Panc1 (cell line): Measurements from ENCODE around the gene PRRC1. TPM values are rescaled to one million over a fixed set of nuclear protein-coding genes. Genes with fewer than 3 reads are reported as not detected.

Experiments used
- ATAC-seq: fragments of 200-7000 bp; cut with Tn5 transposase; 2 replicates; pipeline ENCODE4 v1.9.1; 2020; ENCODE audit warnings: mild to moderate bottlenecking, moderate library complexity
- BruUV-seq: library from RNA; stranded (reverse); fragments of 400-500 nt; replicated peaks from 2 replicates; lab custom pipeline; 2021; lab: Mats Ljungman, UMichigan
- CTCF ChIA-PET: fragments of 300-600 bp; sonication (Branson Sonifier 250); formaldehyde crosslinking; loops from one replicate; lab custom pipeline; 2022; ENCODE audit warnings: antibody characterized with exemption; lab: Charles Lee
- POLR2A ChIA-PET: fragments of 300-600 bp; sonication (Branson Sonifier 250); formaldehyde crosslinking; loops from one replicate; lab custom pipeline; 2022; ENCODE audit warnings: antibody characterized with exemption; lab: Charles Lee
- DNase-seq: peaks from one replicate; pipeline ENCODE4 v3.0.0-alpha.2; 2010; ENCODE audit warnings: low read depth, low spot score
- H3K27ac ChIP-seq: 2 replicates; pipeline ENCODE4 v1.5.1; 2011; ENCODE audit warnings: mild to moderate bottlenecking, low read length, inconsistent platforms
- H3K27me3 ChIP-seq: fragments of 200-500 bp; sonication (Bioruptor generic); 2 replicates; pipeline ENCODE4 v1.6.0; 2014; ENCODE audit warnings: low read length, inconsistent platforms; ENCODE audit not compliant: control insufficient read depth, insufficient read depth
- H3K36me3 ChIP-seq: fragments of 200-500 bp; sonication (Bioruptor generic); 2 replicates; pipeline ENCODE4 v1.5.1; 2014; ENCODE audit warnings: inconsistent platforms, mild to moderate bottlenecking, low read length, moderate library complexity; ENCODE audit not compliant: control insufficient read depth, insufficient read depth
- H3K4me1 ChIP-seq: 2 replicates; pipeline ENCODE4 v1.5.1; 2011; ENCODE audit warnings: inconsistent platforms, mild to moderate bottlenecking, low read length, moderate library complexity; ENCODE audit not compliant: control insufficient read depth, insufficient read depth
- H3K4me3 ChIP-seq, 2 experiments: 2 replicates each; pipeline ENCODE4 v1.5.1; 2011 to 2012; ENCODE audit warnings: low read depth in 2 of 2, low read length in 2 of 2, mild to moderate bottlenecking in 2 of 2, inconsistent platforms in 1 of 2, moderate library complexity in 1 of 2
- H3K9me3 ChIP-seq: fragments of 200-500 bp; sonication (Bioruptor generic); 2 replicates; pipeline ENCODE4 v1.5.1; 2014; ENCODE audit warnings: low read depth, mild to moderate bottlenecking, inconsistent platforms, low read length, moderate library complexity; ENCODE audit not compliant: control insufficient read depth, insufficient read depth
- POLR2AphosphoS5 ChIP-seq: IDR thresholded peaks from 2 replicates; pipeline ENCODE4 v1.6.1; 2012; ENCODE audit warnings: mild to moderate bottlenecking, low read depth, low read length, moderate library complexity
- REST ChIP-seq, 2 experiments: IDR thresholded peaks; 2 replicates each; pipeline ENCODE4 v1.6.1; 2011 to 2012; ENCODE audit warnings: low read depth in 2 of 2, control low read depth in 1 of 2, low read length in 1 of 2, mild to moderate bottlenecking in 1 of 2, moderate library complexity in 1 of 2; ENCODE audit not compliant: insufficient read depth in 1 of 2
- SIN3A ChIP-seq: IDR thresholded peaks from 2 replicates; pipeline ENCODE4 v1.6.1; 2012; ENCODE audit warnings: low read depth, mild to moderate bottlenecking, low read length, moderate library complexity, borderline replicate concordance; ENCODE audit not compliant: insufficient read depth
- TCF7L2 ChIP-seq: IDR thresholded peaks from 2 replicates; pipeline ENCODE4 v1.6.1; 2011; ENCODE audit warnings: mild to moderate bottlenecking, low read depth, low read length, inconsistent platforms
- in situ Hi-C: cut with HindIII; loops from 2 replicates; pipeline ENCODE4 v1.10.0; 2016; ENCODE audit warnings: low sequenced_read_pairs, low pct_unique_long_range_greater_than_20kb
- intact Hi-C: fragments of 100-400 bp; cut with micrococcal nuclease; formaldehyde crosslinking; loops from one replicate; pipeline ENCODE4 v1.10.0; 2022; ENCODE audit not compliant: unreplicated experiment
- total RNA-seq: library from RNA; stranded (reverse); gene quantifications from one replicate; pipeline ENCODE4 v1.2.1, GENCODE V29; 2021; ENCODE audit not compliant: unreplicated experiment
- TF ChIP-seq, protein P1 (sequence below): fragments of 450-650 bp; IDR thresholded peaks from 2 replicates; pipeline ENCODE4 v1.5.1; 2017; ENCODE audit warnings: mild to moderate bottlenecking

PRRC1 gene
- total RNA-seq, 1 experiment from 2014 or later: 48.7 TPM

DNA sequence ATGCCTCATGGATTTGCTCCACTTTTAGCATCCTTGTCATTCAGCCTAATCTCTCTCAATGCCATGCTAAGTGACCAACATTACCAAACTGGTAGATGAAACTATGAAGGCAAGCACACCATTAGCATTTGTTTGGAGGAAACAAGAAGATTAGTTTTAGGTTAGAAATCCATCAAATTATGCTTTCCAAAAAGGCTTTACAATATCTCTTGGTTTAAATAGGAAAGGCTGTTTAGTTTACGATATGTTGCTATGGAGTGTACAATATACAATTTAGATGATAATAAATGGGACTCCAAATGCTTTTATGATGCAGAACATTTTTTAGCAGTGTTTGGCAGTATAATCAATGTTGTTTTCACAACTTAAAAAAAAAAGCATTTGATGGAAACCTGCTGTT, 83.7 kb downstream of the PRRC1 start:
- no peaks in the 10 kb centered on the region for H3K36me3 ChIP-seq
- in situ Hi-C loops (no loop called here), intact Hi-C loops (no loop called here)
- POLR2A ChIA-PET: no interaction called here
- H3K9me3 ChIP-seq: no peaks in the 10 kb centered on the region
- H3K4me3 ChIP-seq: no peak overlapping the region
- H3K4me1 ChIP-seq: no peaks in the 10 kb centered on the region
- H3K27me3 ChIP-seq: no peaks in the 10 kb centered on the region
- no peak for ATAC-seq
- TF ChIP-seq POLR2AphosphoS5 (no peak), REST (IDR thresholded peaks at IDR 0.05; ENCODE audit: insufficient read depth in 1 of 2, low read depth in 2 of 2, low read length in 1 of 2) (no peak), SIN3A (no peak), TCF7L2 (no peak)
- TF ChIP-seq, protein P1, sequence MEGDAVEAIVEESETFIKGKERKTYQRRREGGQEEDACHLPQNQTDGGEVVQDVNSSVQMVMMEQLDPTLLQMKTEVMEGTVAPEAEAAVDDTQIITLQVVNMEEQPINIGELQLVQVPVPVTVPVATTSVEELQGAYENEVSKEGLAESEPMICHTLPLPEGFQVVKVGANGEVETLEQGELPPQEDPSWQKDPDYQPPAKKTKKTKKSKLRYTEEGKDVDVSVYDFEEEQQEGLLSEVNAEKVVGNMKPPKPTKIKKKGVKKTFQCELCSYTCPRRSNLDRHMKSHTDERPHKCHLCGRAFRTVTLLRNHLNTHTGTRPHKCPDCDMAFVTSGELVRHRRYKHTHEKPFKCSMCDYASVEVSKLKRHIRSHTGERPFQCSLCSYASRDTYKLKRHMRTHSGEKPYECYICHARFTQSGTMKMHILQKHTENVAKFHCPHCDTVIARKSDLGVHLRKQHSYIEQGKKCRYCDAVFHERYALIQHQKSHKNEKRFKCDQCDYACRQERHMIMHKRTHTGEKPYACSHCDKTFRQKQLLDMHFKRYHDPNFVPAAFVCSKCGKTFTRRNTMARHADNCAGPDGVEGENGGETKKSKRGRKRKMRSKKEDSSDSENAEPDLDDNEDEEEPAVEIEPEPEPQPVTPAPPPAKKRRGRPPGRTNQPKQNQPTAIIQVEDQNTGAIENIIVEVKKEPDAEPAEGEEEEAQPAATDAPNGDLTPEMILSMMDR: no peak
- no peak for DNase-seq
- CTCF ChIA-PET: no interaction called here
- no TSS peak for BruUV-seq
- no peak overlapping the region for H3K27ac ChIP-seq

DNA sequence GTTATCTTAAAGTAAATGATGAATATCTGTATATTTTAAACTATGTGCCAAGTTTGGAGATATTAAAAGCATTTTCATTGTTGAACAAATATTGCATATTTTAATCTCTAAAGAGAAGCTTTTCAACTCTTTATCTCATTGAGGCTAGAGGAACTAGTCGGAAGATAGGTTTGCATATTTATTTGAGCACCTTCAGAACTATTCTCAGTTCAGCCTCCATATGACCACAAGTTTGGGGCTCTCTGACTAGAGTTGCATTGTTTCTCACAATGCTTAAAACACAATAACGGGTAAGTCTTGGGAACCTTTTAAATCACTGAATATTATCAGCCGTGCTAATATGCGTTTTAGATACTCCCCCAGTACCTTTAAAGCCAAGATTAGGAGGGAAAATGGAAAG, 84.2 kb downstream of the PRRC1 start:
- in situ Hi-C loops: no loop called here
- no peaks in the 10 kb centered on the region for H3K4me1 ChIP-seq
- intact Hi-C loops: no loop called here
- CTCF ChIA-PET: no interaction called here
- no peak for ATAC-seq
- H3K27me3 ChIP-seq: no peaks in the 10 kb centered on the region
- no peak for DNase-seq
- H3K36me3 ChIP-seq: no peaks in the 10 kb centered on the region
- H3K9me3 ChIP-seq: no peaks in the 10 kb centered on the region
- H3K27ac ChIP-seq: no peak overlapping the region
- H3K4me3 ChIP-seq: no peak overlapping the region
- POLR2A ChIA-PET: no interaction called here
- no TSS peak for BruUV-seq
- TF ChIP-seq TCF7L2: no peak
- no peak for TF ChIP-seq REST (IDR thresholded peaks at IDR 0.05; ENCODE audit: insufficient read depth in 1 of 2, low read depth in 2 of 2, low read length in 1 of 2)
- TF ChIP-seq, protein P1: no peak
- TF ChIP-seq SIN3A: no peak
- no peak for TF ChIP-seq POLR2AphosphoS5
